ENCODE results near the gene IFNAR1. TPM values are rescaled to one million over a fixed set of nuclear protein-coding genes. Genes with fewer than 3 reads are reported as not detected.
A peak's percentile ranks its signal among the peaks of the same experiment; 100 is the strongest.

Gene IFNAR1
- total and polyA plus RNA-seq, 2 of the 4 experiments (the other 2 are of a cell fraction): 7.8 to 9.9 TPM

DNA sequence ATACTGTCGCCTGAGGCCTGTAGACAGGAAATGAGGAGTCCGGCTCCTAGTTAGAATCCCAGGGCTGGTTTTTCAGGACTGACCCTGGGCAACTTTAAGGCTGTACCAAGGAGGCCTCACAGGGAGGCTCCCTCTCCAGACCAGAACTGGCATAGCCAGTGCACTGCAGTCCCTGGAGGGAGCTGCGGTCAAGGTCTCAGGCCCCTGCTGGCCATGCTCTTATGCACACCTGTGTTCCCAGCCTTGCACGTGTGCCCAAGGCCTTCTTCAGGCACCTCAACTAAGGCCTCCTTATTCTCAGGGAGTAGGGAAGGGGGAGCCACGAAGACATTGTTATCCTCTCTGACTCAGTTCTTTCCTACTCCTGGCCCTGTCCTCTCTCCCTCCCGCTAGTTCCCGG, 22.0 kb upstream of the IFNAR1 start:
- H3K4ac ChIP-seq (ENCODE audit: low read depth, low read length): no peak overlapping the region
- 0 out of 2 replicates have a peak, but pooled peaks cover 4% of the 10 kb centered on the region for H3K27me3 ChIP-seq (ENCODE audit: control insufficient read depth, insufficient read depth, low read length)
- H3K9ac ChIP-seq (ENCODE audit: low read depth, low read length): no peak overlapping the region
- no peak overlapping the region for H3K27ac ChIP-seq (ENCODE audit: insufficient read depth, low read length)
- TF ChIP-seq NFE2L2 (IDR thresholded peaks at IDR 0.05; ENCODE audit: low read depth, low read length): no peak
- no peak for TF ChIP-seq RFX5 (IDR thresholded peaks at IDR 0.05; ENCODE audit: low read depth, low read length)
- TF ChIP-seq, protein P1, sequence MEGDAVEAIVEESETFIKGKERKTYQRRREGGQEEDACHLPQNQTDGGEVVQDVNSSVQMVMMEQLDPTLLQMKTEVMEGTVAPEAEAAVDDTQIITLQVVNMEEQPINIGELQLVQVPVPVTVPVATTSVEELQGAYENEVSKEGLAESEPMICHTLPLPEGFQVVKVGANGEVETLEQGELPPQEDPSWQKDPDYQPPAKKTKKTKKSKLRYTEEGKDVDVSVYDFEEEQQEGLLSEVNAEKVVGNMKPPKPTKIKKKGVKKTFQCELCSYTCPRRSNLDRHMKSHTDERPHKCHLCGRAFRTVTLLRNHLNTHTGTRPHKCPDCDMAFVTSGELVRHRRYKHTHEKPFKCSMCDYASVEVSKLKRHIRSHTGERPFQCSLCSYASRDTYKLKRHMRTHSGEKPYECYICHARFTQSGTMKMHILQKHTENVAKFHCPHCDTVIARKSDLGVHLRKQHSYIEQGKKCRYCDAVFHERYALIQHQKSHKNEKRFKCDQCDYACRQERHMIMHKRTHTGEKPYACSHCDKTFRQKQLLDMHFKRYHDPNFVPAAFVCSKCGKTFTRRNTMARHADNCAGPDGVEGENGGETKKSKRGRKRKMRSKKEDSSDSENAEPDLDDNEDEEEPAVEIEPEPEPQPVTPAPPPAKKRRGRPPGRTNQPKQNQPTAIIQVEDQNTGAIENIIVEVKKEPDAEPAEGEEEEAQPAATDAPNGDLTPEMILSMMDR (conservative IDR thresholded peaks at IDR 0.05; ENCODE audit: low read depth, low read length): no peak
- no peak for TF ChIP-seq MXI1 (IDR thresholded peaks at IDR 0.05; ENCODE audit: borderline replicate concordance, low read depth, low read length)
- no peak for TF ChIP-seq MAZ (IDR thresholded peaks at IDR 0.05; ENCODE audit: borderline replicate concordance, low read depth, low read length)
- no peak for TF ChIP-seq SMC3 (IDR thresholded peaks at IDR 0.05; ENCODE audit: low read depth, low read length)
- TF ChIP-seq MAFK (IDR thresholded peaks at IDR 0.05; ENCODE audit: low read depth, low read length): no peak
- TF ChIP-seq RCOR1 (IDR thresholded peaks at IDR 0.05; ENCODE audit: insufficient replicate concordance, low read length): no peak
- no peak for TF ChIP-seq CHD1 (IDR thresholded peaks at IDR 0.05; ENCODE audit: low read depth, low read length)
- TF ChIP-seq CEBPB (IDR thresholded peaks at IDR 0.05; ENCODE audit: low read depth, low read length): no peak
- TF ChIP-seq, protein P2, sequence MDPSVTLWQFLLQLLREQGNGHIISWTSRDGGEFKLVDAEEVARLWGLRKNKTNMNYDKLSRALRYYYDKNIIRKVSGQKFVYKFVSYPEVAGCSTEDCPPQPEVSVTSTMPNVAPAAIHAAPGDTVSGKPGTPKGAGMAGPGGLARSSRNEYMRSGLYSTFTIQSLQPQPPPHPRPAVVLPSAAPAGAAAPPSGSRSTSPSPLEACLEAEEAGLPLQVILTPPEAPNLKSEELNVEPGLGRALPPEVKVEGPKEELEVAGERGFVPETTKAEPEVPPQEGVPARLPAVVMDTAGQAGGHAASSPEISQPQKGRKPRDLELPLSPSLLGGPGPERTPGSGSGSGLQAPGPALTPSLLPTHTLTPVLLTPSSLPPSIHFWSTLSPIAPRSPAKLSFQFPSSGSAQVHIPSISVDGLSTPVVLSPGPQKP (IDR thresholded peaks at IDR 0.05; ENCODE audit: borderline replicate concordance, low read depth, low read length): no peak
- TF ChIP-seq RAD21 (IDR thresholded peaks at IDR 0.05; ENCODE audit: low read length): no peak
- no peak for TF ChIP-seq POLR2A (IDR thresholded peaks at IDR 0.05; ENCODE audit: low read depth, low read length)
- TF ChIP-seq, protein P3, sequence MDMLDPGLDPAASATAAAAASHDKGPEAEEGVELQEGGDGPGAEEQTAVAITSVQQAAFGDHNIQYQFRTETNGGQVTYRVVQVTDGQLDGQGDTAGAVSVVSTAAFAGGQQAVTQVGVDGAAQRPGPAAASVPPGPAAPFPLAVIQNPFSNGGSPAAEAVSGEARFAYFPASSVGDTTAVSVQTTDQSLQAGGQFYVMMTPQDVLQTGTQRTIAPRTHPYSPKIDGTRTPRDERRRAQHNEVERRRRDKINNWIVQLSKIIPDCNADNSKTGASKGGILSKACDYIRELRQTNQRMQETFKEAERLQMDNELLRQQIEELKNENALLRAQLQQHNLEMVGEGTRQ (IDR thresholded peaks at IDR 0.05; ENCODE audit: low read depth, low read length): no peak
- no peak overlapping the region for H2BK15ac ChIP-seq (ENCODE audit: low read depth, low read length)
- no peak overlapping the region for H2AFZ ChIP-seq (replicated peaks; ENCODE audit: low read length, poor library complexity)
- H2AK9ac ChIP-seq (replicated peaks; ENCODE audit: low read depth, low read length, poor library complexity): peak overlapping the region; percentile 31
- ChIA-PET CTCF (no interaction called here), POLR2A (ENCODE audit: unreplicated experiment) (no interaction called here)
- no TSS peak for BruUV-seq (replicated peaks)
- no peak overlapping the region for H3K56ac ChIP-seq (ENCODE audit: extremely low read depth, insufficient read depth, low read length)
- H4K20me1 ChIP-seq (ENCODE audit: insufficient read depth, low read length): no peaks in the 10 kb centered on the region
- no peaks in the 10 kb centered on the region for H3K79me1 ChIP-seq (ENCODE audit: low read depth in 1 of 2, low read length in 2 of 2)
- no peak overlapping the region for H2BK120ac ChIP-seq (ENCODE audit: low read depth, low read length)
- ATAC-seq (ENCODE audit: low read depth) (no peak), DNase-seq (no peak)
- H3K9me1 ChIP-seq (ENCODE audit: insufficient read depth, low read length): no peaks in the 10 kb centered on the region
- H3K23ac ChIP-seq (ENCODE audit: low read depth, low read length): no peak overlapping the region
- no peak overlapping the region for H2AK5ac ChIP-seq (ENCODE audit: low read depth, low read length)
- H2BK5ac ChIP-seq (ENCODE audit: low read depth, low read length, poor library complexity, severe bottlenecking): no peak overlapping the region
- no peaks in the 10 kb centered on the region for H3K36me3 ChIP-seq (ENCODE audit: control insufficient read depth, insufficient read depth, low read length)
- no peaks in the 10 kb centered on the region for H3K9me3 ChIP-seq (ENCODE audit: control insufficient read depth, insufficient read depth, low read length)
- no peak overlapping the region for H3K14ac ChIP-seq (replicated peaks; ENCODE audit: low read depth, low read length)
- 80% methylated on average over 1 of the region's 7 CpGs; no CpG with 5 or more reads in 1 of the 2 experiments for WGBS, 2 experiments (ENCODE audit: extremely low coverage in 2 of 2, insufficient read length in 1 of 2)
- intact Hi-C loops (cut with micrococcal nuclease) (no loop called here), dilution Hi-C loops (cut with HindIII; ENCODE audit: low sequenced_read_pairs, unreplicated experiment) (no loop called here), in situ Hi-C loops (cut with MboI; ENCODE audit: low sequenced_read_pairs) (no loop called here)
- no peak overlapping the region for H2BK20ac ChIP-seq (ENCODE audit: low read depth, low read length)
- H4K91ac ChIP-seq (ENCODE audit: insufficient read depth, low read depth, low read length): no peak overlapping the region
- H4K5ac ChIP-seq (ENCODE audit: low read depth, low read length): no peak overlapping the region
- no peak overlapping the region for H3K18ac ChIP-seq (ENCODE audit: low read depth, low read length)
- peaks cover 5% of the 10 kb centered on the region for H3K4me1 ChIP-seq (ENCODE audit: control insufficient read depth, insufficient read depth, low read length)
- H3K4me3 ChIP-seq (ENCODE audit: insufficient read depth, low read depth, low read length): no peak overlapping the region
- H4K8ac ChIP-seq (ENCODE audit: low read depth in 2 of 2, low read length in 2 of 2): no peak overlapping the region
- no peak overlapping the region for H3K4me2 ChIP-seq (ENCODE audit: low read depth, low read length)

Measured in IMR-90 (cell line).